OCI-LY7 (cell line): ENCODE data around the gene SOX5.

ENCODE experiments used
- EZH2phosphoT487 ChIP-seq: fragments of 200-600 bp; sonication (generic); IDR thresholded peaks from 2 replicates; pipeline ENCODE4 v1.6.1; 2018; ENCODE audit warnings: low read depth, borderline replicate concordance, mild to moderate bottlenecking, mixed run types, antibody characterized with exemption, low read length, moderate library complexity, mixed read lengths
- TF ChIP-seq, protein P1 (sequence below): fragments of 200-600 bp; sonication (generic); conservative IDR thresholded peaks from 2 replicates; pipeline ENCODE4 v1.5.1; 2014; ENCODE audit warnings: mild to moderate bottlenecking, antibody characterized with exemption, low read length, moderate library complexity, mixed read lengths

DNA sequence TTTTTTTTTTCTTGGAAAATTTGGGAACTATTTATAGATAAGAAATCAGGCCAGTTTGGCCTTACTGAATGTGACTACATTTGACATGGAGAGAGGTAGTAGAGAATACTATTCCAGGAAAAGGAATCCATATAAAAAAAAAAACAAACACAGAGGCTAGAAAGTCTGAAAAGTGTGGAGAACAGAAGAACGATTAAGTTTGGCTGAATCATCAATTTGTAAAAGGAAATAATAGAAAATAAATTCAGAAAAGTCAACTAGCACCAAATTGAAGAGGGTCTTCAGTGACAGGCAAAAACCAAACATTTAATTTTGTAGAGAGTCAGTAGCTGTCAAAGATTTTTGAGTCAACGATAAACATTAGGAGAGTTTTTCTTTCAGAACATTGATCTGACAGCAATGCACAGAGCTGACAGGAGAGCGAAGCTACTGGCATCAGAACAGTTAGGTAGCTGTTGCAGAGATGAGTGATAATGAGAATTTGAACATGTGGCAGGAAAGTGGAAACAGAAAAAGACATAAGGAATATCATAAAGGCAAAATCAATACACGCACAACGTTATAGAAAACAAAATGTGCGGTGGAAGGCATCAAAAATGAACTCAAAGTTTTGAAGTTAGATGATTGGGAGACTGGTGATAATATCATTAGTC lies 241.2 kb downstream of the SOX5 start:
- TF ChIP-seq, protein P1, sequence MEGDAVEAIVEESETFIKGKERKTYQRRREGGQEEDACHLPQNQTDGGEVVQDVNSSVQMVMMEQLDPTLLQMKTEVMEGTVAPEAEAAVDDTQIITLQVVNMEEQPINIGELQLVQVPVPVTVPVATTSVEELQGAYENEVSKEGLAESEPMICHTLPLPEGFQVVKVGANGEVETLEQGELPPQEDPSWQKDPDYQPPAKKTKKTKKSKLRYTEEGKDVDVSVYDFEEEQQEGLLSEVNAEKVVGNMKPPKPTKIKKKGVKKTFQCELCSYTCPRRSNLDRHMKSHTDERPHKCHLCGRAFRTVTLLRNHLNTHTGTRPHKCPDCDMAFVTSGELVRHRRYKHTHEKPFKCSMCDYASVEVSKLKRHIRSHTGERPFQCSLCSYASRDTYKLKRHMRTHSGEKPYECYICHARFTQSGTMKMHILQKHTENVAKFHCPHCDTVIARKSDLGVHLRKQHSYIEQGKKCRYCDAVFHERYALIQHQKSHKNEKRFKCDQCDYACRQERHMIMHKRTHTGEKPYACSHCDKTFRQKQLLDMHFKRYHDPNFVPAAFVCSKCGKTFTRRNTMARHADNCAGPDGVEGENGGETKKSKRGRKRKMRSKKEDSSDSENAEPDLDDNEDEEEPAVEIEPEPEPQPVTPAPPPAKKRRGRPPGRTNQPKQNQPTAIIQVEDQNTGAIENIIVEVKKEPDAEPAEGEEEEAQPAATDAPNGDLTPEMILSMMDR: no peak
- no peak for TF ChIP-seq EZH2phosphoT487
